HUDEP-2 (cell line): Measurements from ENCODE around the gene FCF1.

Experiments used
- DNase-seq, 76 experiments: peaks; one replicate each; lab custom pipeline; 2025; ENCODE audit not compliant: unreplicated experiment in 76 of 76; lab: John Stamatoyannopoulos, UW

The FCF1 gene

GRCh38 chr14:74762917-74763802, 50.2 kb downstream of the FCF1 start, which contains the start of gene YLPM1:
YLPM1 (plus strand) TSS chr14:74763316; CDS start chr14:74763490, 174 bp downstream.
- peak in 75 of 76 experiments; percentile 24 to 97 (median 88) for DNase-seq

- DNase-seq, result peak in 3 of 76 experiments; percentile 3 to 14 (median 7)
Measured at GRCh38 chr14:74763803-74764531, 51.0 kb downstream of the FCF1 start.

GRCh38 chr14:74765721-74766120, 52.8 kb downstream of the FCF1 start:
- peak in 1 of 76 experiments; percentile 5 for DNase-seq

- peak in 44 of 76 experiments; percentile 1 to 70 (median 19) for DNase-seq
Measured at GRCh38 chr14:74771399-74771798, 58.5 kb downstream of the FCF1 start.

GRCh38 chr14:74784634-74785033, 71.7 kb downstream of the FCF1 start:
- no peak for DNase-seq

GRCh38 chr14:74785056-74785613, 72.2 kb downstream of the FCF1 start:
- no peak for DNase-seq

GRCh38 chr14:74786796-74787315, 73.9 kb downstream of the FCF1 start:
- no peak for DNase-seq
